Stimulated activated CD4-positive, alpha-beta T cell treated with anti-CD3 and anti-CD28 coated beads, TNF-alpha, amount 100 ng/mL, for 48 hours (primary cell): ENCODE results near the gene BACH2.
"Not testable (repeated sequence)": the region's sequence is repeated elsewhere in the genome, so short reads cannot be mapped to it uniquely, and the experiment has no call there.

Experiments used
- DNase-seq, 3 donors: peaks; one replicate each; pipeline ENCODE4 v3.0.0-alpha.2; 2020; ENCODE audit warnings: low read depth in 3 of 3

BACH2 gene

GRCh38 chr6:90302320-90302719 is 5.7 kb upstream of the BACH2 start:
- no peak for DNase-seq

GRCh38 chr6:90301816-90302215 is 5.2 kb upstream of the BACH2 start:
- DNase-seq: no peak

- no peak for DNase-seq
Measured at GRCh38 chr6:90298459-90299053, 1.9 kb upstream of the BACH2 start.

GRCh38 chr6:90297867-90298381 is 1.3 kb upstream of the BACH2 start:
- DNase-seq: no peak

- DNase-seq: no peak
Measured at GRCh38 chr6:90297115-90297866, 648 bp upstream of the BACH2 start.

- DNase-seq: peak in 1 of 3 donors; percentile 53
Measured at GRCh38 chr6:90295854-90296340, 746 bp downstream of the BACH2 start.

GRCh38 chr6:90294989-90295853 is 1.4 kb downstream of the BACH2 start:
- peak; percentile 59 to 65 (median 64) for DNase-seq

GRCh38 chr6:90294614-90294988 is 2.0 kb downstream of the BACH2 start:
- DNase-seq: no peak

- no peak for DNase-seq
Measured at GRCh38 chr6:90294008-90294511, 2.6 kb downstream of the BACH2 start.

GRCh38 chr6:90293319-90293953 is 3.2 kb downstream of the BACH2 start:
- DNase-seq: no peak

GRCh38 chr6:90291565-90291964 is 5.1 kb downstream of the BACH2 start:
- no peak for DNase-seq

- DNase-seq: no peak
Measured at GRCh38 chr6:90290811-90291420, 5.7 kb downstream of the BACH2 start.

- DNase-seq: no peak
Measured at GRCh38 chr6:90289902-90290301, 6.7 kb downstream of the BACH2 start.

GRCh38 chr6:90288404-90288803 is 8.2 kb downstream of the BACH2 start:
- DNase-seq: no peak

GRCh38 chr6:90286884-90287488 is 9.7 kb downstream of the BACH2 start:
- DNase-seq: peak in 2 of 3 donors; percentile 64 to 67

GRCh38 chr6:90285611-90286381 is 10.8 kb downstream of the BACH2 start:
- DNase-seq: no peak

- DNase-seq: no peak
Measured at GRCh38 chr6:90285042-90285481, 11.6 kb downstream of the BACH2 start.

- DNase-seq: no peak
Measured at GRCh38 chr6:90284236-90285041, 12.2 kb downstream of the BACH2 start.

GRCh38 chr6:90282265-90282664 is 14.4 kb downstream of the BACH2 start:
- not testable (repeated sequence) for DNase-seq
